Caco-2 (cell line): Measurements from ENCODE around the gene RNF144B. TPM values are rescaled to one million over a fixed set of nuclear protein-coding genes. Genes with fewer than 3 reads are reported as not detected.

Experiments used
- BruUV-seq: library from RNA; stranded (reverse); fragments of 400-500 nt; replicated peaks from 2 replicates; lab custom pipeline; 2021; lab: Mats Ljungman, UMichigan
- CTCF ChIA-PET: fragments of 300-600 bp; sonication (Branson Sonifier 250); formaldehyde crosslinking; loops from one replicate; lab custom pipeline; 2022; ENCODE audit warnings: antibody characterized with exemption; lab: Charles Lee
- POLR2A ChIA-PET: fragments of 300-600 bp; sonication (Branson Sonifier 250); formaldehyde crosslinking; loops from one replicate; lab custom pipeline; 2022; ENCODE audit warnings: antibody characterized with exemption; lab: Charles Lee
- DNase-seq, 2 experiments: peaks; one replicate each; pipeline versions ENCODE4 v3.0.0 to v3.0.0-alpha.2; 2020 to 2022
- H3K27me3 ChIP-seq: replicated peaks from 2 replicates; pipeline ENCODE4 v1.6.0; 2011; ENCODE audit warnings: low read length; ENCODE audit not compliant: control insufficient read depth, insufficient read depth
- H3K36me3 ChIP-seq: 2 replicates; pipeline ENCODE4 v1.5.1; 2011; ENCODE audit warnings: low read length; ENCODE audit not compliant: control insufficient read depth, insufficient read depth
- H3K4me1 ChIP-seq: fragments of 250-450 bp; sonication (Bioruptor Pico); 2 replicates; pipeline ENCODE4 v1.5.1; 2020; ENCODE audit warnings: mild to moderate bottlenecking
- H3K4me3 ChIP-seq: 2 replicates; pipeline ENCODE4 v1.5.1; 2011; ENCODE audit warnings: low read depth, mild to moderate bottlenecking, control low read depth, low read length
- H3K9me3 ChIP-seq: fragments of 250-450 bp; sonication (Bioruptor Pico); 2 replicates; pipeline ENCODE4 v1.5.1; 2020; ENCODE audit warnings: mild to moderate bottlenecking, moderate library complexity
- H3K27ac Mint-ChIP-seq: one replicate; pipeline ENCODE4 v1.8.0; 2022; ENCODE audit warnings: mixed read lengths; ENCODE audit not compliant: unreplicated experiment
- H3K27me3 Mint-ChIP-seq: one replicate; pipeline ENCODE4 v1.8.0; 2022; ENCODE audit warnings: mixed read lengths; ENCODE audit not compliant: insufficient read depth, unreplicated experiment
- H3K36me3 Mint-ChIP-seq: one replicate; pipeline ENCODE4 v1.8.0; 2022; ENCODE audit warnings: mild to moderate bottlenecking, mixed read lengths; ENCODE audit not compliant: insufficient read depth, unreplicated experiment
- H3K4me1 Mint-ChIP-seq: one replicate; pipeline ENCODE4 v1.8.0; 2022; ENCODE audit warnings: low read depth, mixed read lengths; ENCODE audit not compliant: unreplicated experiment
- H3K4me3 Mint-ChIP-seq: one replicate; pipeline ENCODE4 v1.8.0; 2022; ENCODE audit warnings: mild to moderate bottlenecking, moderate library complexity, mixed read lengths; ENCODE audit not compliant: unreplicated experiment
- H3K9me3 Mint-ChIP-seq: one replicate; pipeline ENCODE4 v1.8.0; 2022; ENCODE audit warnings: mixed read lengths; ENCODE audit not compliant: unreplicated experiment
- CTCF ChIP-seq, 2 experiments: fragments of 200-600 bp in 1 of 2; IDR thresholded peaks; 1 replicate in 1 of 2; 2 replicates in 1 of 2; pipeline versions ENCODE4 v1.5.1 to v1.8.0; 2011 to 2022; ENCODE audit warnings: antibody characterized with exemption in 1 of 2, control low read depth in 1 of 2, inconsistent platforms in 1 of 2, low read depth in 1 of 2, low read length in 1 of 2, mild to moderate bottlenecking in 1 of 2, moderate library complexity in 1 of 2; ENCODE audit not compliant: insufficient read depth in 1 of 2, severe bottlenecking in 1 of 2, unreplicated experiment in 1 of 2
- intact Hi-C: fragments of 100-400 bp; cut with micrococcal nuclease; formaldehyde crosslinking; loops from one replicate; pipeline ENCODE4 v1.10.0; 2022; ENCODE audit not compliant: unreplicated experiment
- total RNA-seq: library from RNA; stranded (reverse); gene quantifications from 2 replicates; pipeline ENCODE4 v1.2.3, GENCODE V29; 2022

Gene RNF144B
- total RNA-seq, 1 experiment from 2014 or later: 0.39 TPM

GRCh38 chr6:18446771-18447170, 59.6 kb downstream of the RNF144B start:
- Histone ChIP-seq H3K4me3 (no peak overlapping the region), H3K27me3 (no peaks in the 10 kb centered on the region), H3K9me3 (no peaks in the 10 kb centered on the region), H3K4me1 (no peaks in the 10 kb centered on the region), H3K36me3 (no peaks in the 10 kb centered on the region)
- TF ChIP-seq CTCF (IDR thresholded peaks at IDR 0.05; ENCODE audit: insufficient read depth in 1 of 2, low read depth in 1 of 2, low read length in 1 of 2, severe bottlenecking in 1 of 2, unreplicated experiment in 1 of 2): no peak
- Mint-ChIP-seq H3K4me3 (no peak overlapping the region), H3K9me3 (no peaks in the 10 kb centered on the region), H3K4me1 (no peaks in the 10 kb centered on the region), H3K27me3 (peaks cover 16% of the 10 kb centered on the region), H3K27ac (no peak overlapping the region), H3K36me3 (no peaks in the 10 kb centered on the region)
- DNase-seq: no peak
- ChIA-PET CTCF (no interaction called here), POLR2A (no interaction called here)
- no TSS peak for BruUV-seq
- intact Hi-C loops: no loop called here

DNA sequence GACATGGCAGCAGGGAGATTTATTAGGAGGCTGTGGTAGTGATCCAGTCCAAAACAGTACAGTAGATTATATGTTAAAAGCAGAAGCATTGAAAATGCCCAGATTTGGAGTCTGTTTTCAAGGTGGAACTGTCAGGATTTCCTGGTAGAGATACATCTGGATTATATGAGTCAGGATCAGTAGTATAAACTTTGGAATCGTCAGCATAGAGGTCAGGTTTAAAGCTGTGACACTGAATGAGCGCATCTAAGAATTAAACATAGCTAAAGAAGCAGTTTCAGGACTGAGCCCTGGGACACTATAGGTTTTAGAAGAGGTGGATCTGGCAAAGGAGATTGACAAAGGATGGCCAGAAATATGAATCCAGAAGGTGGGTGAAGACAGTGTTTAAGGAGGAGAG, 60.4 kb downstream of the RNF144B start:
- H3K4me3 ChIP-seq: no peak overlapping the region
- ChIA-PET CTCF (no interaction called here), POLR2A (no interaction called here)
- intact Hi-C loops: no loop called here
- Mint-ChIP-seq H3K36me3 (no peaks in the 10 kb centered on the region), H3K27me3 (peaks cover 16% of the 10 kb centered on the region), H3K4me1 (no peaks in the 10 kb centered on the region), H3K9me3 (no peaks in the 10 kb centered on the region), H3K27ac (no peak overlapping the region), H3K4me3 (no peak overlapping the region)
- no TSS peak for BruUV-seq
- TF ChIP-seq CTCF (IDR thresholded peaks at IDR 0.05; ENCODE audit: insufficient read depth in 1 of 2, low read depth in 1 of 2, low read length in 1 of 2, severe bottlenecking in 1 of 2, unreplicated experiment in 1 of 2): no peak
- H3K4me1 ChIP-seq: no peaks in the 10 kb centered on the region
- H3K36me3 ChIP-seq: no peaks in the 10 kb centered on the region
- no peaks in the 10 kb centered on the region for H3K27me3 ChIP-seq
- no peaks in the 10 kb centered on the region for H3K9me3 ChIP-seq
- DNase-seq: no peak

DNA sequence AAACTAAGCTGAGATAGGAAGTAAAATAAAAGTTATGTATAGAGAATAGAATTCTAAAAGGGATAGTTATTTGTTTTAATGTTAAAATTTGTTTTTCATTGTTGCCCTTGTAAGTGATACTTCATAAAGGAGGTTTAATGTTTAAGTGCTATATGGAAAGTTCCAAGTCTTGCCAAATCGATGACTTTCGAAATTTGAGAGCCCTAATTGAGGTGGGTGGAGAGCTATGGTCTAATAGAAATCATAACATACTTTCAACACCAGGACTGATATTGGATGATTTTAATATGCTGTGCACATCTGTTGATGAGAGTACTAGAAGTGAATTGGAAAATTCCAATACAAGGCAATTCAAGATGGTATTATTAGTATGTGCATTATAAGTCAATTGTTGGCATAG, 64.6 kb downstream of the RNF144B start:
- H3K4me1 ChIP-seq: no peaks in the 10 kb centered on the region
- H3K27me3 ChIP-seq: no peaks in the 10 kb centered on the region
- H3K4me3 ChIP-seq: no peak overlapping the region
- intact Hi-C loops: no loop called here
- Mint-ChIP-seq H3K27me3 (peaks cover 9% of the 10 kb centered on the region), H3K27ac (no peak overlapping the region), H3K4me3 (no peak overlapping the region), H3K9me3 (no peaks in the 10 kb centered on the region), H3K36me3 (no peaks in the 10 kb centered on the region), H3K4me1 (no peaks in the 10 kb centered on the region)
- CTCF ChIA-PET: no interaction called here
- no peaks in the 10 kb centered on the region for H3K36me3 ChIP-seq
- H3K9me3 ChIP-seq: no peaks in the 10 kb centered on the region
- no peak for TF ChIP-seq CTCF (IDR thresholded peaks at IDR 0.05; ENCODE audit: insufficient read depth in 1 of 2, low read depth in 1 of 2, low read length in 1 of 2, severe bottlenecking in 1 of 2, unreplicated experiment in 1 of 2)
- no TSS peak for BruUV-seq
- no peak for DNase-seq
- POLR2A ChIA-PET: no interaction called here
